ENCODE results near the gene ALDH4A1. TPM values are rescaled to one million over a fixed set of nuclear protein-coding genes. Genes with fewer than 3 reads are reported as not detected.
A peak's percentile ranks its signal among the peaks of the same experiment; 100 is the strongest.
"Not testable (repeated sequence)": the region's sequence is repeated elsewhere in the genome, so short reads cannot be mapped to it uniquely, and the experiment has no call there.

ALDH4A1 gene
- total and polyA plus RNA-seq, 9 of the 15 experiments (the other 6 are each of a cell fraction or from before 2014, with no cell fraction given) = 0.27 to 31.4 (median 16.6) TPM

DNA sequence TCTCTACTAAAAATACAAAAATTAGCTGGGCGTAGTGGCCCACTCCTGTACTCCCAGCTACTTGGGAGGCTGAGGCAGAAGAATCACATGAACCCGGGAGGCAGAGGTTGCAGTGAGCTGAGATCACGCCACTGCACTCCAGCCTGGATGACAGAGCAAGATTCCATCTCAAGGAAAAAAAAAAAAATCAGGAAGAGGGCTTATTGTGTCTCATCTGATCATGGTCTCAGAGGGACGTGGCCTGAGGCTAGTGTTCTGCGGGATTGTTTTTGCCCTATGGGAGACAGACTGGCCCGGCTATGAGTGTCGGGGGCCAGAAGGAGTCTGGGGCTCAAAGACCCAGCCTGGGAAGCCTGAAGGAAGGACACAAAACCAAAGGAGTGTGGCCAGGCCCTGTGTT, 10.5 kb downstream of the ALDH4A1 start:
- H3K36me3 ChIP-seq (ENCODE audit: control insufficient read depth, insufficient read depth, low read length); H3K9me3 ChIP-seq (replicated peaks; ENCODE audit: control insufficient read depth, insufficient read depth, low read depth, low read length); H3K79me2 ChIP-seq (ENCODE audit: control insufficient read depth, insufficient read depth, low read length); intact Hi-C loops (cut with micrococcal nuclease); in situ Hi-C loops (cut with MboI); H3K9me1 ChIP-seq (ENCODE audit: control insufficient read depth, insufficient read depth, low read length); H3K27me3 ChIP-seq (ENCODE audit: control insufficient read depth in 2 of 2, insufficient read depth in 2 of 2, low read length in 2 of 2); DNase-seq (ENCODE audit: extremely low read depth in 1 of 4, low spot score in 3 of 4); H3K4me2 ChIP-seq (ENCODE audit: insufficient read depth, low read length); BruUV-seq (replicated peaks); H3K4me3 ChIP-seq; TF ChIP-seq NR2C1 (IDR thresholded peaks at IDR 0.05): not testable (repeated sequence)
- peak overlapping the region; percentile 53; the same call in 2 of the 3 replicates for H3K27ac ChIP-seq (ENCODE audit: extremely low read depth, low read depth, low read length)
- CTCF ChIA-PET (ENCODE audit: low intra/inter-chr PET ratio) = interaction anchor here (1.4 kb wide), 1 partner anchor 15 kb away, joined by 5 read pairs; no protein-coding TSS in a partner anchor
- peak overlapping the region in 1 of 2 experiments; percentile 80; a peak in 2 of 4 replicates for H3K9ac ChIP-seq (ENCODE audit: insufficient read depth in 1 of 2, low read depth in 2 of 2, low read length in 2 of 2)
- POLR2A ChIA-PET = interaction anchor here (0.6 to 1.3 kb wide), 3 partner anchors 10 to 269 kb away, joined by 3 to 4 read pairs (median 4); no protein-coding TSS in a partner anchor
- H3K4me1 ChIP-seq (replicated peaks in 1 of 2; ENCODE audit: control insufficient read depth in 2 of 2, insufficient read depth in 2 of 2, low read length in 2 of 2) = peaks cover 26 to 28% of the 10 kb centered on the region in 2 experiments
- peak overlapping the region; percentile 46; the same call in 1 of the 2 replicates for H2AFZ ChIP-seq (ENCODE audit: low read depth, low read length)
- WGBS (ENCODE audit: insufficient coverage, low coverage, missing lambda C conversion rate) = 50% methylated on average over 7 of the region's 7 CpGs
- peaks cover 10% of the 10 kb centered on the region for H4K20me1 ChIP-seq (replicated peaks; ENCODE audit: control insufficient read depth, insufficient read depth, low read length)
- FAIRE-seq (peak; percentile 19), ATAC-seq (peak; percentile 21)
- TF ChIP-seq SMARCA4 (IDR thresholded peaks at IDR 0.05) (0 out of 2 replicates have a peak, but pooled peaks have one; percentile 30), ZFX (CRISPR knock-in tag; IDR thresholded peaks at IDR 0.05) (peak; percentile 42; the same call in 1 of the 2 replicates), ZEB2 (IDR thresholded peaks at IDR 0.05) (0 out of 2 replicates have a peak, but pooled peaks have one; percentile 2), NRF1 (conservative IDR thresholded peaks at IDR 0.05 in 1 of 2, IDR thresholded peaks at IDR 0.05 in 1 of 2) (0 out of 4 replicates have a peak, but pooled peaks of 1 of the 2 experiments have one; percentile 15), ARID1B (IDR thresholded peaks at IDR 0.05) (0 out of 2 replicates have a peak, but pooled peaks have one; percentile 46), FOXK2 (conservative IDR thresholded peaks at IDR 0.05 in 1 of 2, IDR thresholded peaks at IDR 0.05 in 1 of 2; ENCODE audit: low read depth in 2 of 2) (0 out of 4 replicates have a peak, but pooled peaks of 1 of the 2 experiments have one; percentile 22), MAFG (tag; conservative IDR thresholded peaks at IDR 0.05) (peak; percentile 63; the same call in 1 of the 2 replicates), HDAC1 (IDR thresholded peaks at IDR 0.05) (0 out of 4 replicates have a peak, but pooled peaks of 1 of the 2 experiments have one; percentile 22), SOX6 (IDR thresholded peaks at IDR 0.05) (0 out of 2 replicates have a peak, but pooled peaks have one; percentile 32), ELF1 (tag; IDR thresholded peaks at IDR 0.05) (peak; percentile 71), HDAC2 (IDR thresholded peaks at IDR 0.05) (peak; percentile 67), ZNF316 (IDR thresholded peaks at IDR 0.05) (peak; percentile 41; the same call in 1 of the 2 replicates), NFE2 (IDR thresholded peaks at IDR 0.05; ENCODE audit: low read depth) (peak; percentile 70), ZNF384 (IDR thresholded peaks at IDR 0.05; ENCODE audit: low read depth, low read length) (peak; percentile 86), NR2C1 (tag; IDR thresholded peaks at IDR 0.05) (peak; percentile 9; the same call in 1 of the 2 replicates), SMARCE1 (IDR thresholded peaks at IDR 0.05) (peak; percentile 40; the same call in 1 of the 2 replicates), HDAC8 (tag; IDR thresholded peaks at IDR 0.05) (0 out of 2 replicates have a peak, but pooled peaks have one; percentile 11), RCOR1 (IDR thresholded peaks at IDR 0.05; ENCODE audit: borderline replicate concordance in 1 of 2, low read depth in 2 of 2, low read length in 2 of 2) (peak in 1 of 2 experiments; percentile 31; a peak in 1 of 4 replicates), DPF2 (IDR thresholded peaks at IDR 0.05) (0 out of 2 replicates have a peak, but pooled peaks have one; percentile 40), L3MBTL2 (IDR thresholded peaks at IDR 0.05) (peak; percentile 32; the same call in 1 of the 2 replicates)
- TF ChIP-seq, protein P1, sequence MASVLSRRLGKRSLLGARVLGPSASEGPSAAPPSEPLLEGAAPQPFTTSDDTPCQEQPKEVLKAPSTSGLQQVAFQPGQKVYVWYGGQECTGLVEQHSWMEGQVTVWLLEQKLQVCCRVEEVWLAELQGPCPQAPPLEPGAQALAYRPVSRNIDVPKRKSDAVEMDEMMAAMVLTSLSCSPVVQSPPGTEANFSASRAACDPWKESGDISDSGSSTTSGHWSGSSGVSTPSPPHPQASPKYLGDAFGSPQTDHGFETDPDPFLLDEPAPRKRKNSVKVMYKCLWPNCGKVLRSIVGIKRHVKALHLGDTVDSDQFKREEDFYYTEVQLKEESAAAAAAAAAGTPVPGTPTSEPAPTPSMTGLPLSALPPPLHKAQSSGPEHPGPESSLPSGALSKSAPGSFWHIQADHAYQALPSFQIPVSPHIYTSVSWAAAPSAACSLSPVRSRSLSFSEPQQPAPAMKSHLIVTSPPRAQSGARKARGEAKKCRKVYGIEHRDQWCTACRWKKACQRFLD (CRISPR knock-in tag; IDR thresholded peaks at IDR 0.05) = peak; percentile 39; the same call in 1 of the 2 replicates
- TF ChIP-seq, protein P2, sequence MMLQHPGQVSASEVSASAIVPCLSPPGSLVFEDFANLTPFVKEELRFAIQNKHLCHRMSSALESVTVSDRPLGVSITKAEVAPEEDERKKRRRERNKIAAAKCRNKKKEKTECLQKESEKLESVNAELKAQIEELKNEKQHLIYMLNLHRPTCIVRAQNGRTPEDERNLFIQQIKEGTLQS (IDR thresholded peaks at IDR 0.05) = peak; percentile 19; the same call in 1 of the 2 replicates
- TF ChIP-seq, protein P2 (CRISPR knock-in tag; conservative IDR thresholded peaks at IDR 0.05) = not testable (repeated sequence)
